DMS153 treated with DMSO at 0.1 percent for 48 hours (cell line): ENCODE results near the gene ZDHHC17.

ENCODE experiments used
- DNase-seq: peaks from one replicate; lab custom pipeline; 2025; ENCODE audit not compliant: unreplicated experiment; lab: John Stamatoyannopoulos, UW

ZDHHC17 gene

GRCh38 chr12:76876696-76877229 is 112.8 kb downstream of the ZDHHC17 start:
- no peak for DNase-seq

GRCh38 chr12:76878099-76878898 is 114.4 kb downstream of the ZDHHC17 start:
- DNase-seq = no peak

- DNase-seq = peak; percentile 54
Measured at GRCh38 chr12:76878899-76879709, 115.2 kb downstream of the ZDHHC17 start, which contains the start of gene CSRP2. Gene CSRP2, minus strand, starts transcription at chr12:76879019. Its CDS starts 12,759 bp downstream, at chr12:76866260.

GRCh38 chr12:76879710-76880518 is 116.0 kb downstream of the ZDHHC17 start:
- DNase-seq = no peak

- DNase-seq = no peak
Measured at GRCh38 chr12:76880519-76881023, 116.7 kb downstream of the ZDHHC17 start.

GRCh38 chr12:76881142-76881541 is 117.2 kb downstream of the ZDHHC17 start:
- DNase-seq = no peak

- DNase-seq = no peak
Measured at GRCh38 chr12:76882367-76882766, 118.5 kb downstream of the ZDHHC17 start.

- no peak for DNase-seq
Measured at GRCh38 chr12:76883151-76883550, 119.2 kb downstream of the ZDHHC17 start.

GRCh38 chr12:76883811-76884210 is 119.9 kb downstream of the ZDHHC17 start:
- DNase-seq = no peak

- no peak for DNase-seq
Measured at GRCh38 chr12:76888775-76889174, 124.9 kb downstream of the ZDHHC17 start.

GRCh38 chr12:76890151-76891143 is 126.5 kb downstream of the ZDHHC17 start:
- DNase-seq = no peak

- DNase-seq = no peak
Measured at GRCh38 chr12:76891609-76892008, 127.7 kb downstream of the ZDHHC17 start.

GRCh38 chr12:76895796-76896195 is 131.9 kb downstream of the ZDHHC17 start:
- no peak for DNase-seq

- no peak for DNase-seq
Measured at GRCh38 chr12:76896274-76896673, 132.4 kb downstream of the ZDHHC17 start.

GRCh38 chr12:76898442-76898841 is 134.5 kb downstream of the ZDHHC17 start:
- DNase-seq = no peak

- DNase-seq = no peak
Measured at GRCh38 chr12:76899522-76899921, 135.6 kb downstream of the ZDHHC17 start.

- DNase-seq = no peak
Measured at GRCh38 chr12:76901628-76902380, 137.9 kb downstream of the ZDHHC17 start.
